Stimulated activated CD4-positive, alpha-beta T cell treated with anti-CD3 and anti-CD28 coated beads, Interleukin-4, amount 100 ng/mL, for 24 hours (primary cell): Measurements from ENCODE around the gene BMPR1A.
A peak's percentile ranks its signal among the peaks of the same experiment; 100 is the strongest.

Source experiments
- DNase-seq: peaks from one replicate; pipeline ENCODE4 v3.0.0-alpha.2; 2020

BMPR1A gene

GRCh38 chr10:86756511-86757112, at the start of gene BMPR1A:
Gene BMPR1A, plus strand, starts transcription at chr10:86756619. Its CDS starts 119,400 bp downstream, at chr10:86876019.
- DNase-seq = no peak

GRCh38 chr10:86706977-86707376, 49.4 kb upstream of the BMPR1A start:
- no peak for DNase-seq

- DNase-seq = no peak
These were observed 48.9 kb upstream of the BMPR1A start for GRCh38 chr10:86707505-86707904.

GRCh38 chr10:86708068-86708782, 48.2 kb upstream of the BMPR1A start:
- DNase-seq = no peak

- DNase-seq = no peak
These were observed 47.5 kb upstream of the BMPR1A start for GRCh38 chr10:86708783-86709380.

GRCh38 chr10:86709396-86710185, 46.8 kb upstream of the BMPR1A start:
- no peak for DNase-seq

- peak; percentile 84 for DNase-seq
These were observed 45.4 kb upstream of the BMPR1A start for GRCh38 chr10:86710987-86711512.

GRCh38 chr10:86711513-86712316, 44.7 kb upstream of the BMPR1A start:
- DNase-seq = peak; percentile 53

GRCh38 chr10:86712317-86712707, 44.1 kb upstream of the BMPR1A start:
- DNase-seq = no peak

GRCh38 chr10:86715156-86715795, 41.1 kb upstream of the BMPR1A start:
- no peak for DNase-seq

GRCh38 chr10:86715836-86716235, 40.6 kb upstream of the BMPR1A start:
- DNase-seq = no peak

GRCh38 chr10:86716466-86716865, 40.0 kb upstream of the BMPR1A start:
- no peak for DNase-seq

- no peak for DNase-seq
These were observed 37.9 kb upstream of the BMPR1A start for GRCh38 chr10:86718556-86718955.

GRCh38 chr10:86721232-86721631, 35.2 kb upstream of the BMPR1A start:
- no peak for DNase-seq

GRCh38 chr10:86723009-86723408, 33.4 kb upstream of the BMPR1A start:
- no peak for DNase-seq

- no peak for DNase-seq
These were observed 32.0 kb upstream of the BMPR1A start for GRCh38 chr10:86724445-86724844.

GRCh38 chr10:86725980-86726676, 30.3 kb upstream of the BMPR1A start:
- no peak for DNase-seq

- no peak for DNase-seq
These were observed 29.8 kb upstream of the BMPR1A start for GRCh38 chr10:86726677-86726999.

- DNase-seq = no peak
These were observed 28.9 kb upstream of the BMPR1A start for GRCh38 chr10:86727470-86727869.

GRCh38 chr10:86728056-86728455, 28.4 kb upstream of the BMPR1A start:
- DNase-seq = no peak

- DNase-seq = no peak
These were observed 26.7 kb upstream of the BMPR1A start for GRCh38 chr10:86729677-86730076.
